GM23248 (cell line): ENCODE results near the gene AGTR1.

Source experiments
- EZH2 ChIP-seq: fragments of 200-600 bp; sonication (generic); IDR thresholded peaks from 2 replicates; pipeline ENCODE4 v1.6.1; 2018; ENCODE audit warnings: antibody characterized with exemption, mild to moderate bottlenecking; ENCODE audit not compliant: insufficient read depth, poor library complexity, severe bottlenecking
- EZH2phosphoT487 ChIP-seq: fragments of 200-600 bp; sonication (generic); IDR thresholded peaks from 2 replicates; pipeline ENCODE4 v1.6.1; 2018; ENCODE audit warnings: antibody characterized with exemption, moderate library complexity, mild to moderate bottlenecking, low read depth; ENCODE audit not compliant: insufficient read depth

DNA sequence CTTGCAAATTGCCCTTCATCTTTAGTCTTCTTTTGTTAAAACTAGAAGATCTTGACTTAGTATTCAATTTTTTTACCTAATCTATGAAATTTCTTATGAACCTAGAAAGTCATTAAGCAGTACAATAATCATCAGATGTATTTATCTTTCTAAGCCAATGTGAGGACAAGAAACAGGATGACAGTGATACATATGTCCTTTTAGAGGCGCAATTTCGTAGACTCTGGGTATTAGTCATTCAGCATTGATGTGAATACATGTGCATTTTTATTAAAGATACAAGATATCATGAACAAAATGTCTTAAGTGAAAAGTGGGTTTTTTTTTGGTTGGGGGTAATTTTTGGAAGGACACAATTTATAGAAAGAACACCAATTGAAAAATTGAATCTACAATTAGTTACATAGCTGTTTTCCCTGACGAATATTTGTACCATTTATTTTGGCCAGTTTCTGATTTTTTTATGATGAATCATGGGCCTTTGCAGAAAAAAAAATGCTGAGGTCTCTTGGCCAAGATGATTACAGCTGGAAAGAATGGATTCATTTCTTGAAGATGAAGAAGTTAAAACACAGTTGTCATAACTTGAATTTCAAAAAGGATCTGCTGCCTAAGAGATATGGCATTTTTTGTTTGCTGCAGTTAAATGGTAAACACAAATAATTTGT is 48.9 kb upstream of the AGTR1 start:
- TF ChIP-seq EZH2, result no peak
- TF ChIP-seq EZH2phosphoT487, result no peak
